K562 (cell line): Measurements from ENCODE around the gene IMPA2.

Source experiments
- CGGBP1 ChIP-seq: fragments of 250-450 bp; sonication (Bioruptor Pico); IDR thresholded peaks from 2 replicates; pipeline ENCODE4 v1.9.0; 2021; ENCODE audit warnings: mild to moderate bottlenecking
- E2F1 ChIP-seq: sonication (generic); formaldehyde crosslinking; IDR thresholded peaks from 2 replicates; pipeline ENCODE4 v1.8.1; 2023; ENCODE audit warnings: mild to moderate bottlenecking, missing genetic modification reagents, moderate library complexity
- ETV5 ChIP-seq: sonication (generic); formaldehyde crosslinking; IDR thresholded peaks from 2 replicates; pipeline ENCODE4 v1.4.0; 2020; ENCODE audit warnings: low read depth, mild to moderate bottlenecking, missing genetic modification reagents
- MAFF ChIP-seq: IDR thresholded peaks from 2 replicates; pipeline ENCODE4 v1.6.1; 2012; ENCODE audit warnings: low read length, improper control_type of control experiment
- PRDM10 ChIP-seq: fragments of 450-650 bp; IDR thresholded peaks from 2 replicates; pipeline ENCODE4 v1.6.1; 2018; ENCODE audit not compliant: partially characterized antibody
- RNF2 ChIP-seq: sonication (generic); IDR thresholded peaks from 2 replicates; pipeline ENCODE4 v1.6.1; 2016
- SP2 ChIP-seq: IDR thresholded peaks from 2 replicates; pipeline ENCODE4 v1.6.1; 2011; ENCODE audit warnings: mild to moderate bottlenecking, low read depth, low read length, moderate library complexity; ENCODE audit not compliant: poor library complexity, severe bottlenecking; ENCODE audit errors: extremely low read depth
- TCF7 ChIP-seq: sonication (generic); IDR thresholded peaks from 2 replicates; pipeline ENCODE4 v1.6.1; 2016; ENCODE audit warnings: antibody characterized with exemption, borderline replicate concordance

- TF ChIP-seq RNF2 = no peak
- TF ChIP-seq MAFF = no peak
- TF ChIP-seq E2F1 (CRISPR knock-in tag) = no peak
- TF ChIP-seq SP2 = no peak
- TF ChIP-seq ETV5 (CRISPR knock-in tag) = no peak
- no peak for TF ChIP-seq PRDM10
- TF ChIP-seq CGGBP1 = no peak
- TF ChIP-seq TCF7 = no peak
Measured at GRCh38 chr18:12031846-12032245, 50.5 kb downstream of the IMPA2 start.
